ENCODE results near the gene TINAGL1. TPM values are rescaled to one million over a fixed set of nuclear protein-coding genes. Genes with fewer than 3 reads are reported as not detected.

Gene TINAGL1
- total and polyA plus RNA-seq, 5 donors: 94.7 to 186 (median 136) TPM

- intact Hi-C loops (cut with DNase I): loop anchor here in 3 of 4 donors (10.0 kb wide), 3 partner anchors 46 to 226 kb away; partner anchors contain the start of gene HCRTR1 (in 1 of the 3)
- 61% methylated on average over 11 of the region's 11 CpGs for WGBS
- peaks cover 12% of the 10 kb centered on the region for H3K4me1 ChIP-seq (ENCODE audit: control insufficient read depth, insufficient read depth, low read length)
- peak overlapping the region; percentile 12 for H3K27ac ChIP-seq (ENCODE audit: low read length)
- ATAC-seq: peak; percentile 71 to 78
- no peak overlapping the region for H3K4me3 ChIP-seq (ENCODE audit: low read length)
- peak in 2 of 3 donors; percentile 84 to 86 for DNase-seq
- H3K27me3 ChIP-seq (ENCODE audit: control insufficient read depth, insufficient read depth): no peaks in the 10 kb centered on the region
- no peaks in the 10 kb centered on the region for H3K9me3 ChIP-seq (ENCODE audit: control insufficient read depth, low read length)
Observed at GRCh38 chr1:31568895-31569595, 7.3 kb upstream of the TINAGL1 start.

DNA sequence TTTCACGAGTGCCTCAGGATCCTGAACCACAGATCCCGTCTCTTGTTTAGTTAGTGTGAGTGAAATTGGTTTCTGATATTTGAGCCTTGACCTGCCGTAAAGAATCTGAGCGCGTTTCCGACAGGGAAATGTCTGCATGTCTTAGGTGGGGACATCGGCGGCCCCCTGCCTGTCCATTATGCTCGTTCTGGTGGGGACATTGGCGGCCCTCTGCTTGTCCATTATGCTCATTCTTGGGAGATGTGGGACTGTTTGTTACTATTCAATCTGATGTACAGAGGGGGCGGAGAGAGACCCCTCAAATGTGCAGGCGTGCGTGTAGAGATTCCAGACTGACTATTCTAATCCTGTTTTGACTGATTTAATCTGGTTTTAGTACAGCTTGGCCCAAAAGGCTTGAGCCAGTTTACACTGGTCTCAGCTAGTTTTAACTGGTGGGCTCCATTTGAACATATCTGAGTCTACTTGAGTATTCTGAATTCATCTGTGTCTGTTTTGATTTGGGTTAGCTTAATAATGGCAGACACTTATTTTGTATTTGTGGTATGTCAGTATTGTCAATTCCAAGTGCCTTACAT, 6.6 kb upstream of the TINAGL1 start:
- H3K4me3 ChIP-seq (ENCODE audit: low read length): no peak overlapping the region
- H3K27ac ChIP-seq (ENCODE audit: low read length): peak overlapping the region; percentile 12
- intact Hi-C loops (cut with DNase I): loop anchor here in 3 of 4 donors (10.0 kb wide), 3 partner anchors 45 to 225 kb away; partner anchors contain the start of gene HCRTR1 (in 1 of the 3)
- H3K9me3 ChIP-seq (ENCODE audit: control insufficient read depth, low read length): no peaks in the 10 kb centered on the region
- 90% methylated on average over 13 of the region's 13 CpGs for WGBS
- no peaks in the 10 kb centered on the region for H3K27me3 ChIP-seq (ENCODE audit: control insufficient read depth, insufficient read depth)
- ATAC-seq (no peak), DNase-seq (no peak)
- peaks cover 14% of the 10 kb centered on the region for H3K4me1 ChIP-seq (ENCODE audit: control insufficient read depth, insufficient read depth, low read length)

- H3K27me3 ChIP-seq (ENCODE audit: control insufficient read depth, insufficient read depth): no peaks in the 10 kb centered on the region
- no peak overlapping the region for H3K4me3 ChIP-seq (ENCODE audit: low read length)
- ATAC-seq (no peak), DNase-seq (no peak)
- no peaks in the 10 kb centered on the region for H3K9me3 ChIP-seq (ENCODE audit: control insufficient read depth, low read length)
- H3K27ac ChIP-seq (ENCODE audit: low read length): no peak overlapping the region
- intact Hi-C loops (cut with DNase I): no loop called here
- H3K4me1 ChIP-seq (ENCODE audit: control insufficient read depth, insufficient read depth, low read length): peaks cover 15% of the 10 kb centered on the region
- 96% methylated on average over 11 of the region's 11 CpGs for WGBS
Observed at GRCh38 chr1:31570228-31570627, 6.1 kb upstream of the TINAGL1 start.

DNA sequence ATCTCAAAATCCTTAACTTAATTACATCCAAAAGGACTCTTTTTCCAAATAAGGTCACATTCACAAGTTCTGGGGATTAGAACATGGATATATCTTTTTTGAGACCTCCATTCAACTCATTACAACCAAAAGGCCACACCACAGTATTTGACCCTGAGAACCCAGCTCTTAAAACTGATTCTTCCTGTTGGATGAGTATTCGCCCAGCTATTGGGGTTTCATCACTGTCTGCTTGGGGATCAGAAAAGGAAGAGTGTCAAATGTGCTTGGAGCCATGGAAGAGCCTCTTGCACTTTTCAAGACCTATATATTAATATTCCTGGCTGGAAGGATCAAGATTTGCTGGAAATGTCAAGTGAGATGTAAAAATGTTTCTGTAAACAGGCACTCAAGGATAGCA, 5.4 kb upstream of the TINAGL1 start:
- DNase-seq: no peak
- WGBS: 89% methylated on average over 1 of the region's 1 CpG
- intact Hi-C loops (cut with DNase I): no loop called here
- Histone ChIP-seq H3K27ac (ENCODE audit: low read length) (no peak overlapping the region), H3K4me1 (ENCODE audit: control insufficient read depth, insufficient read depth, low read length) (peaks cover 15% of the 10 kb centered on the region), H3K27me3 (ENCODE audit: control insufficient read depth, insufficient read depth) (no peaks in the 10 kb centered on the region), H3K4me3 (ENCODE audit: low read length) (no peak overlapping the region), H3K9me3 (ENCODE audit: control insufficient read depth, low read length) (no peaks in the 10 kb centered on the region)
- no peak for ATAC-seq

DNA sequence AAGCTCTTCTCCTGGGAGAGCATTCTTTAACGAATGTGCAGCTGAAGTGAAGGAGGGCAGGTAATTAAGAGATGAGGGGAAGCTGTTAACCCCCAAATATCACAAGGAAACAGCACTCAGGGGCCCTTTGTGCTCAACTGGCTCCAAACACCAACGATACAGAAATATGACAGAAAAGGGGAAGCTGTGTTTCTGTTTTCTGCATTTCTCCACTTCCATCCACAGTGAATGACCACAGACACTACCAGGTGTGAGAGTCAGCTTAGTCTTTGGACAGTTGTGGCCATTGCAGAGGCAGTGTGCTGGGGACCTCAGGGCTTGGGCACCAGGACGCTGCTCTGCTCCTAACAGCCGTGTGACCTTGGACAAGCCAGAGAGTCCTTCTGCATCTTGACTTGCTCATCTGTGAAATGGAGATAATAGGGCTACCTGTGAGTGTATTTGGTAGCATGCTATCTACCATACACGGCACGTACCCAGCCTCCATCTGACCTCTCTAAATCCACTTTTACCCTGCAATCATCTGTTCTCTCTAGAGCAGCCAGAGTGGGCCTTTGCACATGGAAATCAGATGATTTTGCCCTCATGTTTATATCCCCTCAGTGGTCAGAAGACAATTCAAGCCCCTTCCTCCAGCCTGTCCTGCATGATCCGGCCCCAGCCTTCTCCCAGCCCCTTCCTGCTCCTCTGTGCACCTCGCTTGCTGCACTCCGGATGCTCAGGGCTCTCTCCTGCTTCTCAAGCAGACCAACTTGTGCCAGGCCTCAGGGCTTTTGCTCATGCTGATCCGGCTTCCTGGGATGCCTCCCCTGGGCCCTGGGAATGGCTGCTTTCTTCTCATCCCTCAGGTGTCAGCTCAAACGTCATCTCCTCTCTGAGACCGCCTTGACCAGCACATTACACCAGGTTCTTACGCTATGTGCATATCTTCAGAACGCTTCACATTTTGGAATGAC, 4.7 kb upstream of the TINAGL1 start:
- H3K9me3 ChIP-seq (ENCODE audit: control insufficient read depth, low read length): no peaks in the 10 kb centered on the region
- no peak overlapping the region for H3K4me3 ChIP-seq (ENCODE audit: low read length)
- intact Hi-C loops (cut with DNase I): no loop called here
- WGBS: 86% methylated on average over 14 of the region's 14 CpGs
- no peak overlapping the region for H3K27ac ChIP-seq (ENCODE audit: low read length)
- ATAC-seq (no peak), DNase-seq (no peak)
- peaks cover 15% of the 10 kb centered on the region for H3K4me1 ChIP-seq (ENCODE audit: control insufficient read depth, insufficient read depth, low read length)
- no peaks in the 10 kb centered on the region for H3K27me3 ChIP-seq (ENCODE audit: control insufficient read depth, insufficient read depth)

DNA sequence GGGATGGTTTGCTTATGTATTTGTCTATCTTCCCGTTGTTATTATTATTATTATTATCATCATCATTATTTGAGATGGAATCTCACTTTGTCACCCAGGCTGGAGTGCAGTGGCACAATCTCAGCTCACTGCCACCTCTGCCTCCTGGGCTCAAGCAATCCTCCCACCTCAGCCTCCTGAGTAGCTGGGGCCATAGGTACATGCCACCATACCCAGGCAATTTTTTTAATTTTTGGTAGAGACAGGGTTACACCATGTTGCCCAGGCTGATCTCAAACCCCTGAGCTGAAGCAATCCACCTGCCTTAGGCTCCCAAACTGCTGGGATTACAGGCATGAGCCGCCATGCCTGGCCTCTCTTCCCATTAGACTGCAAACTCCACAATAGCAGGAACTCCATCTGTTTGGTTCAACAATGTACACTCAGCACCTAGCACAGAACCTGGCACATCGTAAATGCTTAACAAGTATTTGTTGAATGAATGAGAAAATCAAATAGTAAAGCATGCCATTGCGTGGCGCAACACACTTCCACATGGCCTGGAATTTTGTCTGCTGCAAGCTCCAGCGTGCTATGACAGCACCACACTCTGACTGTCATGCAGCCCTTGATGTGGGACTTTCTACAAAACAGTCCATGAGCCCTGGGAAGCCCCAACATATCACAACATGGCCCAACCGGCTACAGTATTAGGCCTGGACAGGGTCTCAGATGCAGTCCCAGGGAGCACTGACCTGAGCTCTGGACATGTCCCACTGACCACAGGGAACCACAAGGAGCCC, 3.8 kb upstream of the TINAGL1 start:
- 89% methylated on average over 7 of the region's 7 CpGs for WGBS
- no peak overlapping the region for H3K27ac ChIP-seq (ENCODE audit: low read length)
- intact Hi-C loops (cut with DNase I): no loop called here
- H3K9me3 ChIP-seq (ENCODE audit: control insufficient read depth, low read length): no peaks in the 10 kb centered on the region
- H3K4me3 ChIP-seq (ENCODE audit: low read length): no peak overlapping the region
- H3K27me3 ChIP-seq (ENCODE audit: control insufficient read depth, insufficient read depth): no peaks in the 10 kb centered on the region
- peaks cover 15% of the 10 kb centered on the region for H3K4me1 ChIP-seq (ENCODE audit: control insufficient read depth, insufficient read depth, low read length)
- ATAC-seq (no peak), DNase-seq (no peak)

DNA sequence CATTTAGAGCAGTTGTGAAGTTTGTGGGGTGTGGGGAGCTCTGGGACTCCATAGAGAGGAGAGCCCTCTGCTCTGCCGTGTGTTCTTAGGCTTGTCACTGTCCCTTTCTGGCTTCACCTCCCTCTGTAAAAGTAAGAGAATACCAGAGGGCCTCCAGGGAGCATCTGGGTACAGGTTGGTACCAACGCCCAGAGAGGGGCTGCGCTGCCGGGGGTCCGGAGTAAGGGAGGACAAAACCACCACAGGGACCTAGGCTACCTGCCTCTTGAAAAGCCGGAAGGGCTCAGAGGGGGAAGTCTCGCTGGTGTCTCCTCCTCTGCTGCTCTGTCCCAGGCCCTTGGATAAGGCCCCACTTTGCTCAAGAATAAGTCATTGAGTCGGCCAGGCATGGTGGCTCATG, 3.1 kb upstream of the TINAGL1 start:
- WGBS: 77% methylated on average over 8 of the region's 8 CpGs
- DNase-seq: no peak
- peaks cover 15% of the 10 kb centered on the region for H3K4me1 ChIP-seq (ENCODE audit: control insufficient read depth, insufficient read depth, low read length)

DNA sequence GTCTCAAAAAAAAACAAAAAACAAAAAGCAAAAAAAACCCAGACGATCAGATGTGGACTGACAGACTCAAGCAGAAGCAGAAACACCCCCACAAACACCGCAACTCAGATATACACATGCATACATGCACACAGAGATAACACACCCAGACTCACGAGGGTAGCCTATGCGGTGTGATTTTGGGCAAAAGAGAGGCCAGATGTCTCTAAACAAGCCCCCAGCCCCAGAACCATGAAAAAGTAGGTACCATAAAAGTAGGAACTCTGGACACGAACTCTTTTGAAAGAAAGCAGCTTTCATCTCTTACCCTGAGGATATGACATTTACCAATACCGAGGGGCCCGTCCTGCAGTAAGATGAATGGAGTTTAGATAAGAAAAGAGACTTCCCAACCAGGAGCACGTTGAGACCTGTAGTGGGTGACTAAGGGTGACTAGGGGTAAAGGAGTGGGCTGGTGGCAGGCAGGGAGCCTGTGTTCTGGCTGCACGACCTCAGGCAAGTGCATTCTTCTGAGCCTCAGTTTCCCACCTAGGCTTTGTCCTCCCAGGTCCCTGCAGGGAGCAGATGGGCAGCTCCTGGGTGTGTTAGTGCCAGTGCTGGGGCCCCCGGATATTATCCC, 1.5 kb upstream of the TINAGL1 start:
- Histone ChIP-seq H3K4me3 (ENCODE audit: low read length) (no peak overlapping the region), H3K27ac (ENCODE audit: low read length) (peak overlapping the region; percentile 96), H3K9me3 (ENCODE audit: control insufficient read depth, low read length) (no peaks in the 10 kb centered on the region), H3K27me3 (ENCODE audit: control insufficient read depth, insufficient read depth) (no peaks in the 10 kb centered on the region), H3K4me1 (ENCODE audit: control insufficient read depth, insufficient read depth, low read length) (peaks cover 11% of the 10 kb centered on the region)
- intact Hi-C loops (cut with DNase I): no loop called here
- ATAC-seq: no peak
- 44% methylated on average over 10 of the region's 10 CpGs for WGBS
- DNase-seq: no peak

More for the DNA sequence above, 3.1 kb upstream of the TINAGL1 start:
- peak overlapping the region; percentile 10 for H3K27ac ChIP-seq (ENCODE audit: low read length)
- H3K27me3 ChIP-seq (ENCODE audit: control insufficient read depth, insufficient read depth): no peaks in the 10 kb centered on the region
- no peak for ATAC-seq
- H3K9me3 ChIP-seq (ENCODE audit: control insufficient read depth, low read length): no peaks in the 10 kb centered on the region
- H3K4me3 ChIP-seq (ENCODE audit: low read length): no peak overlapping the region
- intact Hi-C loops (cut with DNase I): no loop called here

DNA sequence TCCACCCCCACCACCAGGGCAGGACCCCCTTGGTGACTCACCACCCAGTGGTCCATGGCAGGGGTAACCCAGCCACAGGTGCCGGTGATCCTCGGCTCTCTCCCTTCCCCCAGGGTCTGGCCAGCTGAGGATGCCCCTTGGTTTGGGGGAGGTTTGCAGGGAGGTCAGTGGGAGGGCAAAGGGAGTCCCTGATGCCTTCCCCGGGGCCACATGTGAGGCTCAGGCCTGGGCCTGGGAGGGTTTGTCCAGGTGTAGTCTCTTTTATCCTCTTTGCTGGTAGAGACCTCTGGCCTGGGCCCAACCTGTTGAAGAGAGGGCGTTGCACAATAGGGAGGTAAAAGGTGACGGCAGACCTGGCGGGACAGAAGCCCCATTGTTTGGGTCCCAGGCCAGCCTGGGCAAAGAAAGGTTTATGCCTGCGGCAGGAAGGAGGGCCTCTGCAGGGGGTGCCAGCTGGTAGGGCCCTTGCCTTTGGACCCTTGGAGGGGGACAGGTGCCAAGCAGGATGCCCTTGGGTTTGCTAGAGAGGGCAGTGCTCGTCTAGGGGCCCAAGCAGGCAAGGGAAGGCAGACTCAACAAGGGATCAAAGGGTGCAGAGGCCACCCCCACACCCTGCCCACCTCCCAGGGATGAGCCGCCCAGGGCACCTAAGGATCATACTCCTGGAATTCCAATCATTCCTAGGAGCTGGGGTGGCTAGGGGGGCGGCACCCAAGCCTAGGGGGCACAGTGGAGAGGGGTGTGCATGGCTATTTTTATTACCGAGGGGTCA, 760 bp upstream of the TINAGL1 start:
- DNase-seq: peak in 1 of 3 donors; percentile 58
- H3K4me3 ChIP-seq (ENCODE audit: low read length): peak overlapping the region; percentile 72
- no peaks in the 10 kb centered on the region for H3K27me3 ChIP-seq (ENCODE audit: control insufficient read depth, insufficient read depth)
- H3K9me3 ChIP-seq (ENCODE audit: control insufficient read depth, low read length): no peaks in the 10 kb centered on the region
- H3K4me1 ChIP-seq (ENCODE audit: control insufficient read depth, insufficient read depth, low read length): peaks cover 12% of the 10 kb centered on the region
- H3K27ac ChIP-seq (ENCODE audit: low read length): peak overlapping the region; percentile 91
- WGBS: 64% methylated on average over 11 of the region's 11 CpGs
- intact Hi-C loops (cut with DNase I): no loop called here
- no peak for ATAC-seq
